ENCODE data around the gene ZSCAN21.

Gene ZSCAN21

DNA sequence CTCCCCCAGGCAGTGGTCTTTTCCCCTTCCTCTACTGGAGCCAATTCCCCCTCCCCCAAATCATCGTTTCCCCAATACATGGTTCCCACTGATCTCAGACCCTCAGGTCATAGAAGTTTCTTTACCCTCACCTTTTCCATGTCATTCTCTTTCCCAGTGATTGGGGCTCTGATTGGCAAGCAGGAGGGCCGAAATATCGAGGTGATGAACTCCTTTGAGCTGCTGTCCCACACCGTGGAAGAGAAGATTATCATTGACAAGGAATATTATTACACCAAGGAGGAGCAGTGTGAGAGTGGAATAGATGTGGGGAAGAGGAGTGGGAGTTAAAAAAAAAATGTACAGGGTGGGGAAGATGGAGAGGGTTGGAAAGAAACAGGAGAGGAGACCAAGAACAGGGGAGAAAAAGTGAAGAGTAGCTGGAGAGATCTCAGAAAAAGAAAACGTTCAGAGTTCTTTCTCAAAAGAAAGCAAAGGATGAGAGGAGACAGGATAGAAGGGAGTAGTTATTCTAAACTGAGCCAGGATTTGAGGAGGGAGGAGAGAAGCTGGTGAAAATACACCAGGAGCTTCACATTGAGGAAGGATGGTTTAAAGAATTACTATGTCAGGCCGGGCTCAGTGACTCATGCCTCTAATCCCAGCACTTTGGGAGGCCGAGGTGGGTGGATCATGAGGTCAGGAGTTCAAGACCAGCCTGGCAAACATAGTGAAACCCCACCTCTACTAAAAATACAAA, 40.1 kb downstream of the ZSCAN21 start (continued):
- TF ChIP-seq ZNF510 (tag by site-specific recombination; IDR thresholded peaks at IDR 0.05; ENCODE audit: insufficient replicate concordance) (no peak), ZNF48 (tag by site-specific recombination; IDR thresholded peaks at IDR 0.05) (no peak), WT1 (tag by site-specific recombination; IDR thresholded peaks at IDR 0.05) (peak; percentile 31; the same call in 1 of the 2 replicates), ZNF335 (tag by site-specific recombination; conservative IDR thresholded peaks at IDR 0.05) (no peak), ZNF391 (tag by site-specific recombination; IDR thresholded peaks at IDR 0.05; ENCODE audit: borderline replicate concordance, low read depth) (peak; percentile 17; the same call in 1 of the 2 replicates), SP3 (tag by site-specific recombination; IDR thresholded peaks at IDR 0.05) (no peak), SCRT2 (tag by site-specific recombination; IDR thresholded peaks at IDR 0.05) (no peak), ZNF324 (tag by site-specific recombination; IDR thresholded peaks at IDR 0.05) (no peak), ZNF223 (tag by site-specific recombination; IDR thresholded peaks at IDR 0.05) (no peak), ZFP69B (tag by site-specific recombination; IDR thresholded peaks at IDR 0.05) (no peak), GLIS1 (tag by site-specific recombination; IDR thresholded peaks at IDR 0.05) (peak; percentile 59), ZNF112 (tag by site-specific recombination; IDR thresholded peaks at IDR 0.05) (no peak), ZBTB17 (tag by site-specific recombination; IDR thresholded peaks at IDR 0.05) (peak; percentile 93), ZNF341 (tag by site-specific recombination; IDR thresholded peaks at IDR 0.05; ENCODE audit: low read depth) (no peak)
- TF ChIP-seq, protein P1, sequence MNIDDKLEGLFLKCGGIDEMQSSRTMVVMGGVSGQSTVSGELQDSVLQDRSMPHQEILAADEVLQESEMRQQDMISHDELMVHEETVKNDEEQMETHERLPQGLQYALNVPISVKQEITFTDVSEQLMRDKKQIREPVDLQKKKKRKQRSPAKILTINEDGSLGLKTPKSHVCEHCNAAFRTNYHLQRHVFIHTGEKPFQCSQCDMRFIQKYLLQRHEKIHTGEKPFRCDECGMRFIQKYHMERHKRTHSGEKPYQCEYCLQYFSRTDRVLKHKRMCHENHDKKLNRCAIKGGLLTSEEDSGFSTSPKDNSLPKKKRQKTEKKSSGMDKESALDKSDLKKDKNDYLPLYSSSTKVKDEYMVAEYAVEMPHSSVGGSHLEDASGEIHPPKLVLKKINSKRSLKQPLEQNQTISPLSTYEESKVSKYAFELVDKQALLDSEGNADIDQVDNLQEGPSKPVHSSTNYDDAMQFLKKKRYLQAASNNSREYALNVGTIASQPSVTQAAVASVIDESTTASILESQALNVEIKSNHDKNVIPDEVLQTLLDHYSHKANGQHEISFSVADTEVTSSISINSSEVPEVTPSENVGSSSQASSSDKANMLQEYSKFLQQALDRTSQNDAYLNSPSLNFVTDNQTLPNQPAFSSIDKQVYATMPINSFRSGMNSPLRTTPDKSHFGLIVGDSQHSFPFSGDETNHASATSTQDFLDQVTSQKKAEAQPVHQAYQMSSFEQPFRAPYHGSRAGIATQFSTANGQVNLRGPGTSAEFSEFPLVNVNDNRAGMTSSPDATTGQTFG (tag by site-specific recombination; IDR thresholded peaks at IDR 0.05; ENCODE audit: borderline replicate concordance): no peak
- TF ChIP-seq, protein P2, sequence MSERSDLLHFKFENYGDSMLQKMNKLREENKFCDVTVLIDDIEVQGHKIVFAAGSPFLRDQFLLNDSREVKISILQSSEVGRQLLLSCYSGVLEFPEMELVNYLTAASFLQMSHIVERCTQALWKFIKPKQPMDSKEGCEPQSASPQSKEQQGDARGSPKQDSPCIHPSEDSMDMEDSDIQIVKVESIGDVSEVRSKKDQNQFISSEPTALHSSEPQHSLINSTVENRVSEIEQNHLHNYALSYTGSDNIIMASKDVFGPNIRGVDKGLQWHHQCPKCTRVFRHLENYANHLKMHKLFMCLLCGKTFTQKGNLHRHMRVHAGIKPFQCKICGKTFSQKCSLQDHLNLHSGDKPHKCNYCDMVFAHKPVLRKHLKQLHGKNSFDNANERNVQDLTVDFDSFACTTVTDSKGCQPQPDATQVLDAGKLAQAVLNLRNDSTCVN (tag by site-specific recombination; optimal IDR thresholded peaks at IDR 0.05): no peak
- TF ChIP-seq, protein P3, sequence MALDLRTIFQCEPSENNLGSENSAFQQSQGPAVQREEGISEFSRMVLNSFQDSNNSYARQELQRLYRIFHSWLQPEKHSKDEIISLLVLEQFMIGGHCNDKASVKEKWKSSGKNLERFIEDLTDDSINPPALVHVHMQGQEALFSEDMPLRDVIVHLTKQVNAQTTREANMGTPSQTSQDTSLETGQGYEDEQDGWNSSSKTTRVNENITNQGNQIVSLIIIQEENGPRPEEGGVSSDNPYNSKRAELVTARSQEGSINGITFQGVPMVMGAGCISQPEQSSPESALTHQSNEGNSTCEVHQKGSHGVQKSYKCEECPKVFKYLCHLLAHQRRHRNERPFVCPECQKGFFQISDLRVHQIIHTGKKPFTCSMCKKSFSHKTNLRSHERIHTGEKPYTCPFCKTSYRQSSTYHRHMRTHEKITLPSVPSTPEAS (tag by site-specific recombination; IDR thresholded peaks at IDR 0.05): no peak
- TF ChIP-seq, protein P4, sequence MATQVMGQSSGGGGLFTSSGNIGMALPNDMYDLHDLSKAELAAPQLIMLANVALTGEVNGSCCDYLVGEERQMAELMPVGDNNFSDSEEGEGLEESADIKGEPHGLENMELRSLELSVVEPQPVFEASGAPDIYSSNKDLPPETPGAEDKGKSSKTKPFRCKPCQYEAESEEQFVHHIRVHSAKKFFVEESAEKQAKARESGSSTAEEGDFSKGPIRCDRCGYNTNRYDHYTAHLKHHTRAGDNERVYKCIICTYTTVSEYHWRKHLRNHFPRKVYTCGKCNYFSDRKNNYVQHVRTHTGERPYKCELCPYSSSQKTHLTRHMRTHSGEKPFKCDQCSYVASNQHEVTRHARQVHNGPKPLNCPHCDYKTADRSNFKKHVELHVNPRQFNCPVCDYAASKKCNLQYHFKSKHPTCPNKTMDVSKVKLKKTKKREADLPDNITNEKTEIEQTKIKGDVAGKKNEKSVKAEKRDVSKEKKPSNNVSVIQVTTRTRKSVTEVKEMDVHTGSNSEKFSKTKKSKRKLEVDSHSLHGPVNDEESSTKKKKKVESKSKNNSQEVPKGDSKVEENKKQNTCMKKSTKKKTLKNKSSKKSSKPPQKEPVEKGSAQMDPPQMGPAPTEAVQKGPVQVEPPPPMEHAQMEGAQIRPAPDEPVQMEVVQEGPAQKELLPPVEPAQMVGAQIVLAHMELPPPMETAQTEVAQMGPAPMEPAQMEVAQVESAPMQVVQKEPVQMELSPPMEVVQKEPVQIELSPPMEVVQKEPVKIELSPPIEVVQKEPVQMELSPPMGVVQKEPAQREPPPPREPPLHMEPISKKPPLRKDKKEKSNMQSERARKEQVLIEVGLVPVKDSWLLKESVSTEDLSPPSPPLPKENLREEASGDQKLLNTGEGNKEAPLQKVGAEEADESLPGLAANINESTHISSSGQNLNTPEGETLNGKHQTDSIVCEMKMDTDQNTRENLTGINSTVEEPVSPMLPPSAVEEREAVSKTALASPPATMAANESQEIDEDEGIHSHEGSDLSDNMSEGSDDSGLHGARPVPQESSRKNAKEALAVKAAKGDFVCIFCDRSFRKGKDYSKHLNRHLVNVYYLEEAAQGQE (tag by site-specific recombination; IDR thresholded peaks at IDR 0.05): no peak
- TF ChIP-seq, protein P5, sequence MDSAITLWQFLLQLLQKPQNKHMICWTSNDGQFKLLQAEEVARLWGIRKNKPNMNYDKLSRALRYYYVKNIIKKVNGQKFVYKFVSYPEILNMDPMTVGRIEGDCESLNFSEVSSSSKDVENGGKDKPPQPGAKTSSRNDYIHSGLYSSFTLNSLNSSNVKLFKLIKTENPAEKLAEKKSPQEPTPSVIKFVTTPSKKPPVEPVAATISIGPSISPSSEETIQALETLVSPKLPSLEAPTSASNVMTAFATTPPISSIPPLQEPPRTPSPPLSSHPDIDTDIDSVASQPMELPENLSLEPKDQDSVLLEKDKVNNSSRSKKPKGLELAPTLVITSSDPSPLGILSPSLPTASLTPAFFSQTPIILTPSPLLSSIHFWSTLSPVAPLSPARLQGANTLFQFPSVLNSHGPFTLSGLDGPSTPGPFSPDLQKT (IDR thresholded peaks at IDR 0.05; ENCODE audit: borderline replicate concordance, low read depth, low read length): no peak
- TF ChIP-seq, protein P6, sequence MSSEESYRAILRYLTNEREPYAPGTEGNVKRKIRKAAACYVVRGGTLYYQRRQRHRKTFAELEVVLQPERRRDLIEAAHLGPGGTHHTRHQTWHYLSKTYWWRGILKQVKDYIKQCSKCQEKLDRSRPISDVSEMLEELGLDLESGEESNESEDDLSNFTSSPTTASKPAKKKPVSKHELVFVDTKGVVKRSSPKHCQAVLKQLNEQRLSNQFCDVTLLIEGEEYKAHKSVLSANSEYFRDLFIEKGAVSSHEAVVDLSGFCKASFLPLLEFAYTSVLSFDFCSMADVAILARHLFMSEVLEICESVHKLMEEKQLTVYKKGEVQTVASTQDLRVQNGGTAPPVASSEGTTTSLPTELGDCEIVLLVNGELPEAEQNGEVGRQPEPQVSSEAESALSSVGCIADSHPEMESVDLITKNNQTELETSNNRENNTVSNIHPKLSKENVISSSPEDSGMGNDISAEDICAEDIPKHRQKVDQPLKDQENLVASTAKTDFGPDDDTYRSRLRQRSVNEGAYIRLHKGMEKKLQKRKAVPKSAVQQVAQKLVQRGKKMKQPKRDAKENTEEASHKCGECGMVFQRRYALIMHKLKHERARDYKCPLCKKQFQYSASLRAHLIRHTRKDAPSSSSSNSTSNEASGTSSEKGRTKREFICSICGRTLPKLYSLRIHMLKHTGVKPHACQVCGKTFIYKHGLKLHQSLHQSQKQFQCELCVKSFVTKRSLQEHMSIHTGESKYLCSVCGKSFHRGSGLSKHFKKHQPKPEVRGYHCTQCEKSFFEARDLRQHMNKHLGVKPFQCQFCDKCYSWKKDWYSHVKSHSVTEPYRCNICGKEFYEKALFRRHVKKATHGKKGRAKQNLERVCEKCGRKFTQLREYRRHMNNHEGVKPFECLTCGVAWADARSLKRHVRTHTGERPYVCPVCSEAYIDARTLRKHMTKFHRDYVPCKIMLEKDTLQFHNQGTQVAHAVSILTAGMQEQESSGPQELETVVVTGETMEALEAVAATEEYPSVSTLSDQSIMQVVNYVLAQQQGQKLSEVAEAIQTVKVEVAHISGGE (tag by site-specific recombination; conservative IDR thresholded peaks at IDR 0.05; ENCODE audit: low read depth): no peak
